DND-41 (cell line): ENCODE data around the gene MVK.

Experiments
- CTCF ChIP-seq: IDR thresholded peaks from 2 replicates; pipeline ENCODE4 v1.5.1; 2012; ENCODE audit warnings: borderline replicate concordance, low read length, moderate library complexity, mild to moderate bottlenecking; ENCODE audit not compliant: poor library complexity, severe bottlenecking; ENCODE audit errors: extremely low read depth
- EZH2 ChIP-seq: IDR thresholded peaks from 3 replicates; pipeline ENCODE4 v1.6.1; 2012; ENCODE audit warnings: borderline replicate concordance, low read depth, mild to moderate bottlenecking, moderate library complexity, low read length, inconsistent platforms; ENCODE audit not compliant: severe bottlenecking

- TF ChIP-seq CTCF (no peak), EZH2 (no peak)
These were observed 26.3 kb upstream of the MVK start for GRCh38 chr12:109547286-109547685.
